Umbilical cord (tissue), 2 donors: ENCODE results near the gene PODN. TPM values are rescaled to one million over a fixed set of nuclear protein-coding genes. Genes with fewer than 3 reads are reported as not detected.

Experiments
- DNase-seq: peaks from one replicate; pipeline ENCODE4 v3.0.0-alpha.2; 2015; ENCODE audit warnings: low spot score
- total RNA-seq: library from RNA; depleted of rRNA; stranded (reverse); fragments of >200 nt; gene quantifications from one replicate; pipeline ENCODE4 v1.2.3, GENCODE V29; 2014; ENCODE audit warnings: low replicate concordance; ENCODE audit not compliant: insufficient read depth

PODN gene
- total RNA-seq, 1 donor from 2014 or later, result 48.9 TPM

GRCh38 chr1:53130878-53131589, 69.0 kb downstream of the PODN start:
- peak; percentile 73 for DNase-seq

- DNase-seq, result no peak
These were observed 69.6 kb downstream of the PODN start for GRCh38 chr1:53131590-53131938.

GRCh38 chr1:53132176-53132575, 70.2 kb downstream of the PODN start:
- DNase-seq, result no peak

- no peak for DNase-seq
These were observed 71.4 kb downstream of the PODN start for GRCh38 chr1:53133261-53134041.

- DNase-seq, result no peak
These were observed 72.1 kb downstream of the PODN start for GRCh38 chr1:53134042-53134485.

Other genes with a start within 250 kb of the PODN start
- 0.48 TPM for gene ZYG11A, start 219.5 kb upstream of the PODN start, total RNA-seq
- 25.8 TPM for gene ECHDC2, start 140.5 kb upstream of the PODN start, total RNA-seq
- gene SCP2, start 134.9 kb upstream of the PODN start, total RNA-seq, result 120 TPM
- gene SLC1A7, start 80.4 kb downstream of the PODN start, total RNA-seq, result 2.4 TPM
- gene CPT2, start 134.6 kb downstream of the PODN start, total RNA-seq, result 19.0 TPM
- 69.6 TPM for gene CZIB, start 158.4 kb downstream of the PODN start, total RNA-seq
- 57.5 TPM for gene MAGOH, start 176.3 kb downstream of the PODN start, total RNA-seq